Retinal pigment epithelial cell (primary cell): ENCODE data around the gene CXXC1.
A peak's percentile ranks its signal among the peaks of the same experiment; 100 is the strongest.
"Not testable (repeated sequence)": the region's sequence is repeated elsewhere in the genome, so short reads cannot be mapped to it uniquely, and the experiment has no call there.

Source experiments
- DNase-seq: peaks from one replicate; pipeline ENCODE4 v3.0.0-alpha.2; 2010; ENCODE audit warnings: low read depth
- H3K4me3 ChIP-seq: 2 replicates; pipeline ENCODE4 v1.5.1; 2011; ENCODE audit warnings: mild to moderate bottlenecking, low read length, control low read depth, moderate library complexity
- CTCF ChIP-seq: conservative IDR thresholded peaks from 2 replicates; pipeline ENCODE4 v1.5.1; 2011; ENCODE audit warnings: low read depth, low read length, control low read depth, inconsistent platforms

Gene CXXC1

GRCh38 chr18:50297621-50298442 is 10.3 kb upstream of the CXXC1 start:
- peak overlapping the region; percentile 46 for H3K4me3 ChIP-seq
- no peak for DNase-seq
- TF ChIP-seq CTCF = no peak

- H3K4me3 ChIP-seq = no peak overlapping the region
- TF ChIP-seq CTCF = no peak
- DNase-seq = no peak
Measured at GRCh38 chr18:50293039-50293438, 5.5 kb upstream of the CXXC1 start.

GRCh38 chr18:50289108-50289443 is 1.6 kb upstream of the CXXC1 start:
- DNase-seq = no peak
- no peak for TF ChIP-seq CTCF
- H3K4me3 ChIP-seq = no peak overlapping the region

- peak overlapping the region; percentile 94 for H3K4me3 ChIP-seq
- not testable (repeated sequence) for DNase-seq
Measured at GRCh38 chr18:50288348-50289107, 1.0 kb upstream of the CXXC1 start.

GRCh38 chr18:50287028-50287440 is 458 bp downstream of the CXXC1 start:
- TF ChIP-seq CTCF = no peak
- H3K4me3 ChIP-seq = peak overlapping the region; percentile 94
- no peak for DNase-seq

- no peak for TF ChIP-seq CTCF
- DNase-seq = no peak
- peak overlapping the region; percentile 94 for H3K4me3 ChIP-seq
Measured at GRCh38 chr18:50286391-50287027, 983 bp downstream of the CXXC1 start.

- H3K4me3 ChIP-seq = no peak overlapping the region
- no peak for DNase-seq
- no peak for TF ChIP-seq CTCF
Measured at GRCh38 chr18:50285631-50286321, 1.7 kb downstream of the CXXC1 start.
